GM12878 (cell line): ENCODE results near the gene DCAF12. TPM values are rescaled to one million over a fixed set of nuclear protein-coding genes. Genes with fewer than 3 reads are reported as not detected.

Source experiments
- ATAC-seq: fragments of 200-7000 bp; cut with Tn5 transposase; 3 replicates; pipeline ENCODE4 v1.9.1; 2020; ENCODE audit warnings: mild to moderate bottlenecking, moderate library complexity
- BruUV-seq: library from RNA; stranded (reverse); fragments of 400-500 nt; replicated peaks from 2 replicates; lab custom pipeline; 2021; lab: Mats Ljungman, UMichigan
- CTCF ChIA-PET: fragments of 300-600 bp; sonication (Branson Sonifier 250); formaldehyde crosslinking; extraction: SDS; loops from one replicate; lab custom pipeline; 2021; ENCODE audit warnings: inconsistent platforms; lab: Yijun Ruan, JAX
- POLR2A ChIA-PET: fragments of 350-600 bp; formaldehyde crosslinking; extraction: SDS; loops from one replicate; lab custom pipeline; 2021; ENCODE audit warnings: inconsistent platforms; lab: Charles Lee
- RAD21 ChIA-PET: fragments of 300-600 bp; sonication (Branson Sonifier 250); formaldehyde crosslinking; loops from one replicate; lab custom pipeline; 2023; ENCODE audit warnings: antibody characterized with exemption; ENCODE audit not compliant: unreplicated experiment; lab: Charles Lee
- SMC1A ChIA-PET: fragments of 300-600 bp; sonication (Branson Sonifier 250); formaldehyde crosslinking; loops from one replicate; lab custom pipeline; 2023; ENCODE audit not compliant: unreplicated experiment, uncharacterized antibody; lab: Charles Lee
- DNase-seq: peaks from one replicate; pipeline ENCODE4 v3.0.0-alpha.2; 2011; ENCODE audit warnings: low read depth, low spot score
- FAIRE-seq: peaks from 3 replicates; lab custom pipeline; 2011; peaks lifted over from hg19 to GRCh38; lab: Jason Lieb, UNC
- H2AFZ ChIP-seq: 2 replicates; pipeline ENCODE4 v1.6.0; 2011; ENCODE audit warnings: low read depth, low read length, control low read depth; ENCODE audit not compliant: control insufficient read depth
- H3K27ac ChIP-seq: 2 replicates; pipeline ENCODE4 v1.5.1; 2011; ENCODE audit warnings: control low read depth; ENCODE audit not compliant: control insufficient read depth, insufficient read depth
- H3K27me3 ChIP-seq, 2 experiments: replicated peaks in 1 of 2; 2 replicates each; pipeline versions ENCODE4 v1.6.0 to v1.6.1; 2011; ENCODE audit warnings: low read length in 1 of 2; ENCODE audit not compliant: control insufficient read depth in 2 of 2, insufficient read depth in 2 of 2
- H3K36me3 ChIP-seq, 2 experiments: 2 replicates each; pipeline ENCODE4 v1.5.1; 2011; ENCODE audit warnings: low read length in 1 of 2; ENCODE audit not compliant: control insufficient read depth in 2 of 2, insufficient read depth in 2 of 2
- H3K4me1 ChIP-seq: 2 replicates; pipeline ENCODE4 v1.6.1; 2011; ENCODE audit warnings: mild to moderate bottlenecking, low read length, moderate library complexity, mixed read lengths; ENCODE audit not compliant: control insufficient read depth, insufficient read depth
- H3K4me2 ChIP-seq: 2 replicates; pipeline ENCODE4 v1.6.0; 2011; ENCODE audit warnings: control low read depth; ENCODE audit not compliant: control insufficient read depth, insufficient read depth
- H3K4me3 ChIP-seq: fragments of 200-600 bp; sonication (generic); 2 replicates; pipeline ENCODE4 v1.5.1; 2016
- H3K79me2 ChIP-seq: 2 replicates; pipeline ENCODE4 v1.6.0; 2011; ENCODE audit warnings: low read length; ENCODE audit not compliant: control insufficient read depth, insufficient read depth
- H3K9ac ChIP-seq: 2 replicates; pipeline ENCODE4 v1.8.0; 2011; ENCODE audit warnings: low read length, control low read depth, mixed read lengths; ENCODE audit not compliant: control insufficient read depth, insufficient read depth
- H3K9me3 ChIP-seq: replicated peaks from 3 replicates; pipeline ENCODE4 v1.5.1; 2011; ENCODE audit warnings: mild to moderate bottlenecking, low read length; ENCODE audit not compliant: control insufficient read depth, insufficient read depth
- H4K20me1 ChIP-seq: 2 replicates; pipeline ENCODE4 v1.6.0; 2011; ENCODE audit not compliant: control insufficient read depth, insufficient read depth
- ETV6 ChIP-seq, 2 experiments: fragments of 450-650 bp in 1 of 2; IDR thresholded peaks in 1 of 2; conservative IDR thresholded peaks in 1 of 2; 2 replicates each; pipeline ENCODE4 v1.6.1; 2014; ENCODE audit warnings: antibody characterized with exemption in 1 of 2, borderline replicate concordance in 1 of 2, low read depth in 1 of 2, mild to moderate bottlenecking in 1 of 2, moderate library complexity in 1 of 2
- GABPA ChIP-seq: IDR thresholded peaks from 2 replicates; pipeline ENCODE4 v1.6.1; 2014; ENCODE audit warnings: antibody characterized with exemption, low read depth, mild to moderate bottlenecking, inconsistent platforms
- KAT2A ChIP-seq: conservative IDR thresholded peaks from 2 replicates; pipeline ENCODE4 v1.6.1; 2011; ENCODE audit warnings: low read depth, low read length; ENCODE audit not compliant: control insufficient read depth
- MYB ChIP-seq: fragments of 150-350 bp; IDR thresholded peaks from 2 replicates; pipeline ENCODE4 v1.6.1; 2014; ENCODE audit warnings: mild to moderate bottlenecking, low read depth, low read length, borderline replicate concordance
- PAX8 ChIP-seq: fragments of 450-650 bp; IDR thresholded peaks from 2 replicates; pipeline ENCODE4 v1.6.1; 2017; ENCODE audit warnings: mild to moderate bottlenecking, moderate library complexity
- POLR2AphosphoS2 ChIP-seq: IDR thresholded peaks from 2 replicates; pipeline ENCODE4 v1.6.1; 2011; ENCODE audit warnings: low read depth, mild to moderate bottlenecking, low read length, improper control_type of control experiment, moderate library complexity
- RCOR1 ChIP-seq: conservative IDR thresholded peaks from 2 replicates; pipeline ENCODE4 v1.6.1; 2012; ENCODE audit warnings: low read depth, low read length, improper control_type of control experiment
- SIX5 ChIP-seq: IDR thresholded peaks from 2 replicates; pipeline ENCODE4 v1.6.1; 2011; ENCODE audit warnings: mild to moderate bottlenecking, low read depth, low read length, moderate library complexity; ENCODE audit not compliant: severe bottlenecking
- USF1 ChIP-seq: IDR thresholded peaks from 2 replicates; pipeline ENCODE4 v1.6.1; 2011; ENCODE audit warnings: borderline replicate concordance, low read depth, mild to moderate bottlenecking, moderate library complexity, mixed read lengths, low read length; ENCODE audit not compliant: insufficient read depth; ENCODE audit errors: extremely low read length
- ZNF217 ChIP-seq: fragments of 450-650 bp; IDR thresholded peaks from 2 replicates; pipeline ENCODE4 v1.6.1; 2017; ENCODE audit warnings: antibody characterized with exemption, mild to moderate bottlenecking
- WGBS: methylation state at CpG from one replicate; pipeline ENCODE4 v1.1.6; 2016; ENCODE audit warnings: low lambda C conversion rate; ENCODE audit not compliant: insufficient replicate concordance, insufficient coverage; ENCODE audit errors: missing lambda C conversion rate; 5-methylcytosine and 5-hydroxymethylcytosine counted together
- in situ Hi-C: fragments of 300-500 bp; cut with MboI; formaldehyde crosslinking; loops from 9 replicates; pipeline ENCODE4 v1.14.3; 2018; ENCODE audit warnings: mixed read lengths
- intact Hi-C: fragments of 100-400 bp; cut with micrococcal nuclease; formaldehyde crosslinking; loops from one replicate; pipeline ENCODE4 v1.14.2; 2022; ENCODE audit not compliant: unreplicated experiment
- polyA plus RNA-seq, 11 experiments: library from polyadenylated mRNA; depleted of rRNA in 4 of 11; unstranded in 6 of 11; stranded (reverse) in 5 of 11; fragments of >200 nt; fragmentation: Nextera tagmentation in 4 of 11; fragmentation: Illumina TruSeq in 1 of 11; extraction: Ambion mirVana in 4 of 11; extraction: Trizol in 1 of 11; gene quantifications; 1 replicate in 1 of 11; 2 replicates in 10 of 11; pipeline versions ENCODE4 v1.2.1 to v1.2.3, GENCODE V29; 2011 to 2016; ENCODE audit warnings: inconsistent platforms in 2 of 11, missing spikeins in 2 of 11, low read depth in 1 of 11
- total RNA-seq, 4 experiments: library from RNA; depleted of rRNA in 3 of 4; stranded (reverse); fragments of >200 nt in 3 of 4; fragmentation: Illumina TruSeq in 1 of 4; extraction: Trizol in 1 of 4; gene quantifications; 2 replicates each; pipeline versions ENCODE4 v1.2.1 to v1.2.3, GENCODE V29; 2013 to 2021
- TF ChIP-seq, protein P1 (sequence below): fragments of 450-650 bp; IDR thresholded peaks from 2 replicates; pipeline ENCODE4 v1.6.1; 2017; ENCODE audit warnings: mild to moderate bottlenecking, moderate library complexity

Gene DCAF12
- total and polyA plus RNA-seq, 10 of the 15 experiments (the other 5 are each of a cell fraction or from before 2014, with no cell fraction given) = 11.7 to 57.6 (median 34.6) TPM

GRCh38 chr9:34049630-34050384, 76.7 kb downstream of the DCAF12 start (continued):
- TF ChIP-seq, protein P1, sequence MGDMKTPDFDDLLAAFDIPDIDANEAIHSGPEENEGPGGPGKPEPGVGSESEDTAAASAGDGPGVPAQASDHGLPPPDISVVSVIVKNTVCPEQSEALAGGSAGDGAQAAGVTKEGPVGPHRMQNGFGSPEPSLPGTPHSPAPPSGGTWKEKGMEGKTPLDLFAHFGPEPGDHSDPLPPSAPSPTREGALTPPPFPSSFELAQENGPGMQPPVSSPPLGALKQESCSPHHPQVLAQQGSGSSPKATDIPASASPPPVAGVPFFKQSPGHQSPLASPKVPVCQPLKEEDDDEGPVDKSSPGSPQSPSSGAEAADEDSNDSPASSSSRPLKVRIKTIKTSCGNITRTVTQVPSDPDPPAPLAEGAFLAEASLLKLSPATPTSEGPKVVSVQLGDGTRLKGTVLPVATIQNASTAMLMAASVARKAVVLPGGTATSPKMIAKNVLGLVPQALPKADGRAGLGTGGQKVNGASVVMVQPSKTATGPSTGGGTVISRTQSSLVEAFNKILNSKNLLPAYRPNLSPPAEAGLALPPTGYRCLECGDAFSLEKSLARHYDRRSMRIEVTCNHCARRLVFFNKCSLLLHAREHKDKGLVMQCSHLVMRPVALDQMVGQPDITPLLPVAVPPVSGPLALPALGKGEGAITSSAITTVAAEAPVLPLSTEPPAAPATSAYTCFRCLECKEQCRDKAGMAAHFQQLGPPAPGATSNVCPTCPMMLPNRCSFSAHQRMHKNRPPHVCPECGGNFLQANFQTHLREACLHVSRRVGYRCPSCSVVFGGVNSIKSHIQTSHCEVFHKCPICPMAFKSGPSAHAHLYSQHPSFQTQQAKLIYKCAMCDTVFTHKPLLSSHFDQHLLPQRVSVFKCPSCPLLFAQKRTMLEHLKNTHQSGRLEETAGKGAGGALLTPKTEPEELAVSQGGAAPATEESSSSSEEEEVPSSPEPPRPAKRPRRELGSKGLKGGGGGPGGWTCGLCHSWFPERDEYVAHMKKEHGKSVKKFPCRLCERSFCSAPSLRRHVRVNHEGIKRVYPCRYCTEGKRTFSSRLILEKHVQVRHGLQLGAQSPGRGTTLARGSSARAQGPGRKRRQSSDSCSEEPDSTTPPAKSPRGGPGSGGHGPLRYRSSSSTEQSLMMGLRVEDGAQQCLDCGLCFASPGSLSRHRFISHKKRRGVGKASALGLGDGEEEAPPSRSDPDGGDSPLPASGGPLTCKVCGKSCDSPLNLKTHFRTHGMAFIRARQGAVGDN = peak; percentile 69; the same call in 1 of the 2 replicates
- TF ChIP-seq, all 136 proteins: peak for 4

- ChIA-PET RAD21 (interaction anchor here (0.8 to 1.9 kb wide), 4 partner anchors 24 to 69 kb away, joined by 3 to 4 read pairs (median 3); no protein-coding TSS in a partner anchor), POLR2A (interaction anchor here (0.5 to 1.6 kb wide), 6 partner anchors 24 to 279 kb away, joined by 3 to 9 read pairs (median 3); partner anchors contain the start of gene UBAP1), SMC1A (interaction anchor here (0.6 to 1.1 kb wide), 3 partner anchors 20 to 204 kb away, joined by 3 read pairs; no protein-coding TSS in a partner anchor), CTCF (interaction anchor here (3.7 kb wide), 1 partner anchor 24 kb away, joined by 21 read pairs; no protein-coding TSS in a partner anchor)
- ATAC-seq = peak; percentile 86
- Histone ChIP-seq H3K4me1 (peaks cover 9% of the 10 kb centered on the region), H3K9ac (peak within 1 kb of the TSS; percentile 67), H4K20me1 (no peaks in the 10 kb centered on the region), H3K4me3 (peak within 1 kb of the TSS; percentile 85), H3K36me3 (no peaks in the 10 kb centered on the region), H3K9me3 (no peaks in the 10 kb centered on the region), H3K79me2 (peaks cover 43% of the 10 kb centered on the region), H3K27ac (peak within 1 kb of the TSS; percentile 96), H3K4me2 (peak within 1 kb of the TSS; percentile 82), H3K27me3 (no peaks in the 10 kb centered on the region), H2AFZ (peak within 1 kb of the TSS; percentile 100)
- intact Hi-C loops (no loop called here), in situ Hi-C loops (no loop called here)
- peak; percentile 95 for DNase-seq
- no TSS peak for BruUV-seq
- WGBS = 1% methylated on average over 65 of the region's 70 CpGs
- peak; percentile 86 for FAIRE-seq
- TF ChIP-seq PAX8 (no peak), MYB (peak; percentile 63; the same call in 1 of the 2 replicates), KAT2A (no peak), POLR2AphosphoS2 (peak; percentile 88), RCOR1 (0 out of 2 replicates have a peak, but pooled peaks have one; percentile 67), SIX5 (peak; percentile 89), GABPA (no peak), ETV6 (conservative IDR thresholded peaks at IDR 0.05 in 1 of 2, IDR thresholded peaks at IDR 0.05 in 1 of 2; ENCODE audit: borderline replicate concordance in 1 of 2, low read depth in 1 of 2) (peak in 1 of 2 experiments; percentile 17; a peak in 1 of 4 replicates), USF1 (peak; percentile 93), ZNF217 (no peak; the same call in 1 of the 2 replicates)
Observed at GRCh38 chr9:34048727-34049629, 77.5 kb downstream of the DCAF12 start, which contains the start of gene UBAP2. Gene UBAP2, minus strand, starts transcription at chr9:34048887. Its CDS starts 31,739 bp downstream, at chr9:34017148.
